Measurements from ENCODE around the gene LRRC73. TPM values are rescaled to one million over a fixed set of nuclear protein-coding genes. Genes with fewer than 3 reads are reported as not detected.
"Not testable (repeated sequence)": the region's sequence is repeated elsewhere in the genome, so short reads cannot be mapped to it uniquely, and the experiment has no call there.

Gene LRRC73
- total RNA-seq, 4 donors from 2014 or later, result 0.36 to 0.53 (median 0.44) TPM; not detected in 1

DNA sequence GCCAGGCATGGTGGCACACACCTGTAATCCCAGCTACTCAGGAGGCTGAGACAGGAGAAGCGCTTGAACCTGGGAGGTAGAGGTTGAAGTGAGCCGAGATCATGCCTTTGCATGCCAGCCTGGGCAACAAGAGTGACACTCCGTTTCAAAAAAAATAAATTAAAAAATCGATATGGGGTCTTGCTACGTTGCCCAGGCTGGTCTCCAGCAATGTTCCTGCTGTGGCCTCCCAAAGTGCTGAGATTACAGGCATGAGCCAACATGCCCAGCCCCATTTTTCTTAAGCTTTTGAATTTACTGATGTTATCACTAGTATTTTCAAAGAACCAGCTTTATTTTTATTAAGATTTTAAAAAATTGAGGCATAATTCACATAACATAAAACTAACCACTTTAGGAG lies 30.4 kb upstream of the LRRC73 start:
- no peak for DNase-seq (ENCODE audit: low spot score in 2 of 2)
- H3K4me3 ChIP-seq (ENCODE audit: low read depth, poor library complexity, severe bottlenecking), result no peak overlapping the region
- WGBS, 2 donors, result 95% methylated on average over 5 of the region's 5 CpGs
- no peak for TF ChIP-seq POLR2A (IDR thresholded peaks at IDR 0.05)
- TF ChIP-seq, protein P1, sequence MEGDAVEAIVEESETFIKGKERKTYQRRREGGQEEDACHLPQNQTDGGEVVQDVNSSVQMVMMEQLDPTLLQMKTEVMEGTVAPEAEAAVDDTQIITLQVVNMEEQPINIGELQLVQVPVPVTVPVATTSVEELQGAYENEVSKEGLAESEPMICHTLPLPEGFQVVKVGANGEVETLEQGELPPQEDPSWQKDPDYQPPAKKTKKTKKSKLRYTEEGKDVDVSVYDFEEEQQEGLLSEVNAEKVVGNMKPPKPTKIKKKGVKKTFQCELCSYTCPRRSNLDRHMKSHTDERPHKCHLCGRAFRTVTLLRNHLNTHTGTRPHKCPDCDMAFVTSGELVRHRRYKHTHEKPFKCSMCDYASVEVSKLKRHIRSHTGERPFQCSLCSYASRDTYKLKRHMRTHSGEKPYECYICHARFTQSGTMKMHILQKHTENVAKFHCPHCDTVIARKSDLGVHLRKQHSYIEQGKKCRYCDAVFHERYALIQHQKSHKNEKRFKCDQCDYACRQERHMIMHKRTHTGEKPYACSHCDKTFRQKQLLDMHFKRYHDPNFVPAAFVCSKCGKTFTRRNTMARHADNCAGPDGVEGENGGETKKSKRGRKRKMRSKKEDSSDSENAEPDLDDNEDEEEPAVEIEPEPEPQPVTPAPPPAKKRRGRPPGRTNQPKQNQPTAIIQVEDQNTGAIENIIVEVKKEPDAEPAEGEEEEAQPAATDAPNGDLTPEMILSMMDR (IDR thresholded peaks at IDR 0.05), result no peak
- intact Hi-C loops (cut with DNase I; ENCODE audit: low total_unique reads), result no loop called here

DNA sequence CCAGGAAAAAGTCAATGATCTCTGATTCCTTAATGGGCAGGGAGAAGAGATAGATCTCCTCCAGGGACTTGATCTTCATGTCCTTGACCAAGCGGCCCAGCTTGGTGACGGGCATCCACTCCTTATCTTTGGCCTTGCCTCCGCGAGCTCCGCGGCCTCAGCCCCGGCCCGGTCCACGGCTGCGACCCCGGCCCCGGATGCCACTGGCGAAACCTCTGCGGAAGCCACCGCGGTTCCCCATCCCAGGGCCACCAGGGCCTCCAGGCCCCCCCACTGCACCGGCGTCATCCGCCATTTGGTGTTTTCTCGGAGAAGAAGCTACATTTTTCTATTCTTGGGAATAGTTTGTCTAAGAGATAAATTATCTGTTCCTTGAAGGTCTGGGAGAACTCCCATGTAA lies 29.3 kb upstream of the LRRC73 start:
- H3K4me3 ChIP-seq (ENCODE audit: low read depth, poor library complexity, severe bottlenecking); intact Hi-C loops (cut with DNase I; ENCODE audit: low total_unique reads); DNase-seq (ENCODE audit: low spot score in 2 of 2): not testable (repeated sequence)
- 97 to 98% methylated on average over 20 of the region's 20 CpGs for WGBS, 2 donors

DNA sequence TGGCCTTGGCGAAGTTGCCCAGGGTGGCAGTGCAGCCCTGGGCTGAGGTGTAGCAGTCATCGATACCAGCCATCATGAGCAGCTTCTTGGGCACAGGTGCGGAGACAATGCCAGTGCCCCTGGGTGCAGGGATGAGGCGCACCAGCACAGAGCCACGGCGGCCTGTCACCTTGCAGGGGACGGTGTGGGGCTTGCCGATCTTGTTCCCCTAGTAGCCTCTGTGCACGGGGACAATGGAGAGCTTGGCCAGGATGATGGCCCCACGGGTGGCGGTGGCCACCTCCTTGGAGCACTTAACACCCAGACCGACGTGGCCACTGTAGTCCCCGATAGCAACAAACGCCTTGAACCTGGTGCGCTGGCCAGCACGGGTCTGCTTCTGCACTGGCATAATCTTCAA lies 28.8 kb upstream of the LRRC73 start:
- intact Hi-C loops (cut with DNase I; ENCODE audit: low total_unique reads); DNase-seq (ENCODE audit: low spot score in 2 of 2); H3K4me3 ChIP-seq (ENCODE audit: low read depth, poor library complexity, severe bottlenecking): not testable (repeated sequence)
- 92 to 98% methylated on average over 14 to 15 of the region's 17 CpGs for WGBS, 2 donors

DNA sequence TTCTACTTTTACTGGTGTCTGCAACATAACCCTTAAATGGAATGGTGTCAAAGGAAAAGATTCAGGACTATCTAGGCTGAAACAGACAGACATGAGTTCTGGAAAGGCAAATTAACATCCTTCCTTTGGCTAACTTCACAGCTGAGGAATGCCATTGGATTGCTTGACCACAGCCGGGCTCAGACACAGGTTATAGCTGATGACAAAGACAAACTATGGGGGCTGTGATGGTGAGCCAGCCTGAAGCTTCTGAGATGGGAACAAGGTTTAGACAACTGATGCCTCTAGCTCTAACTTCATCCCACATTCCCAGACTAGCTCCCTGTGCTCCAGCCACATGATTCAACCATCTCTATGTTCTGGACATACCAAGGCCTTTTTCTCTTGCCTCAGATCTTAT lies 22.1 kb upstream of the LRRC73 start:
- intact Hi-C loops (cut with DNase I; ENCODE audit: low total_unique reads), result no loop called here
- 92 to 96% methylated on average over 1 of the region's 1 CpG for WGBS, 2 donors
- TF ChIP-seq, protein P1 (IDR thresholded peaks at IDR 0.05), result no peak
- TF ChIP-seq POLR2A (IDR thresholded peaks at IDR 0.05), result no peak
- no peak for DNase-seq (ENCODE audit: low spot score in 2 of 2)
- no peak overlapping the region for H3K4me3 ChIP-seq (ENCODE audit: low read depth, poor library complexity, severe bottlenecking)

DNA sequence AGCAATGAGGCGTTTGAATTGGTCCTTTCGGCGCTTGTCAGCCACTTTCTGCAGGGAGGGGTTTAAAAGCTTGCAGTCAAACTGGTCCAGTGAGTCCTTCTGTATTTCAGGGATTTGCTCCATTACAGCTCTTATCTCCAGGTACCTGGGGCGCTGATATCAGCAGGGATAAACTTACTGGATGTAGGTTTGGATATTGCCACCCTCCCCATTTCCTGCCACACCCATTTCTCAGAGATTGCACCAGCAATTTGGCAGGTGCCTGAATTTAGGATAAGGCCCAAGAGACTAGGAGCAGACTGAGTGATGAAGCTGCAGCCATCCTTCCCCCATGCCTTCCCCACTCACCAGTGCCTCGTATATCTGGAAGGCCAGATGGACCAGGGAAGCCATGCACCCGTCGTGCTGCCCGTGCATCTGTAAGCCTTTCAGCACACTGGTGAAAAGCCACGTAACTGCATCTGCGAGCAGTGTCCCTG lies 14.4 kb upstream of the LRRC73 start:
- intact Hi-C loops (cut with DNase I; ENCODE audit: low total_unique reads), result no loop called here
- WGBS, 2 donors, result 61 to 75% methylated on average over 10 of the region's 10 CpGs
- peak in 1 of 2 donors; percentile 66 for DNase-seq (ENCODE audit: low spot score in 2 of 2)
- no peak for TF ChIP-seq POLR2A (IDR thresholded peaks at IDR 0.05)
- TF ChIP-seq, protein P1 (IDR thresholded peaks at IDR 0.05), result no peak
- no peak overlapping the region for H3K4me3 ChIP-seq (ENCODE audit: low read depth, poor library complexity, severe bottlenecking)

DNA sequence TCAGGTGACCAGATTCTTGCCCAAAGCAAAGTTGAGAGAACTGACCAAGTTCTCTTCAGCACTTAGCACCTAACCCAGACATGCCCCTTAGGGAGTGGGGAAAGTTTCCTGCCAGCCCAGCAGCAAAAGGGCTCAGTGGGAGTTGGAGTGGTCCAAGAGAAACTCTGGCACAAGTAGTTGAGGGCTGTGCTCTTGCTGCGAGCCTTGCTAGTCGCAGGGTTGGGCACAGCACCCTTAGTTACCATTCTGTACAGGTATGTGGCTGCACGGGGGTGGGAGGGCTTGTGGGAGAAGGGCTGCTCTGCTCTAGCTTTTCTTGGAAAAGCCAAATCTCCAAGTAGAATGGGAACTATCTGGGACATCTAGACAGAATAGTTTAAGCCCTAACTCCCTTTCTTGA lies 13.1 kb upstream of the LRRC73 start:
- TF ChIP-seq, protein P1 (IDR thresholded peaks at IDR 0.05), result no peak
- TF ChIP-seq POLR2A (IDR thresholded peaks at IDR 0.05), result no peak
- 78 to 79% methylated on average over 3 of the region's 3 CpGs for WGBS, 2 donors
- DNase-seq (ENCODE audit: low spot score in 2 of 2), result no peak
- no peak overlapping the region for H3K4me3 ChIP-seq (ENCODE audit: low read depth, poor library complexity, severe bottlenecking)
- intact Hi-C loops (cut with DNase I; ENCODE audit: low total_unique reads), result no loop called here

DNA sequence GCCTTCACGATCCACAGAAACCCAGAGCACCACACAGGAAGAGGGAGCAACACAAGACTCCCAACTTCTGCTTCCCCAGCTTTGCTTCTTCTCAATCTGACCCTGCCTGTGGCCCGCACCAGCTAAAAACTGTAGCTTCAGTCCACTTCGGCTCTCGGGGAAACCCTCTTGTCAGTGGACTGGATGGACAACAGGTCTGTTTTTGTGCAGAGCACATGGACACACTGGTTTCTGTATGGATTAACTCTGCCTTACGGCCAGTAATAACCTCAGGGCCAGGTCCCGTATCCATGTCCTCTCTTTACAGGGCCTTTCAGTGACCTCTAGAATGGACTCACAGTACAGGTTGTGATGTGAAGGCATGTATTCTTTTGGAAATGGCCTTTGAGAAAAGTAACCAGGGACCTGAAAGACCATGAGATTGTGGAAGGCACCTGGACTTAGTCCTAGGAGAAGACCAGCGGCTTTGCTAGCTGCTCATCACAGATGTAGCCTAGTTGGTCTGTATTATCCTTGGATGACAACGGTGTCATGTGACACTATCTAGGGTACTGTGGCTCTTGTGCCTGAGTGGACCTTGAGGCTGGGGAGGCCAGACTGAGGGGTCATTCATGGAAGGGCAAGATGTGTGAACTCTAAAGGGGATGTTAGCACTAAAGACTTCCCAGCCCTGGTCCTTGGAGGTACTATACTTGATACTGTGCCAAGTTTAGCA lies 12.6 kb upstream of the LRRC73 start:
- 80 to 93% methylated on average over 8 of the region's 8 CpGs for WGBS, 2 donors
- H3K4me3 ChIP-seq (ENCODE audit: low read depth, poor library complexity, severe bottlenecking), result no peak overlapping the region
- intact Hi-C loops (cut with DNase I; ENCODE audit: low total_unique reads), result no loop called here
- no peak for DNase-seq (ENCODE audit: low spot score in 2 of 2)
- TF ChIP-seq, protein P1 (IDR thresholded peaks at IDR 0.05), result no peak
- TF ChIP-seq POLR2A (IDR thresholded peaks at IDR 0.05), result no peak
